BLaER1 treated with 17β-estradiol and CSF1 and Interleukin-3, amounts not matched to agents 10 nM and 100 nM (cell line): Measurements from ENCODE around the gene CFAP57.
"Not testable (repeated sequence)": the region's sequence is repeated elsewhere in the genome, so short reads cannot be mapped to it uniquely, and the experiment has no call there.

ENCODE experiments used
- H3K27ac ChIP-seq, 11 experiments: shearing (Covaris generic); formaldehyde crosslinking; 2 replicates each; pipeline ENCODE4 v1.8.1; 2022
- H3K27me3 ChIP-seq, 11 experiments: shearing (Covaris generic); formaldehyde crosslinking; 2 replicates each; pipeline ENCODE4 v1.8.1; 2022
- H3K36me3 ChIP-seq, 11 experiments: shearing (Covaris generic); formaldehyde crosslinking; 2 replicates each; pipeline ENCODE4 v1.8.1; 2022
- H3K4me1 ChIP-seq, 10 experiments: shearing (Covaris generic); formaldehyde crosslinking; 2 replicates each; pipeline ENCODE4 v1.8.1; 2022
- H3K4me2 ChIP-seq, 11 experiments: shearing (Covaris generic); formaldehyde crosslinking; 2 replicates each; pipeline ENCODE4 v1.8.1; 2022
- H3K4me3 ChIP-seq, 10 experiments: shearing (Covaris generic); formaldehyde crosslinking; 2 replicates each; pipeline ENCODE4 v1.8.1; 2022
- H3K9ac ChIP-seq, 11 experiments: shearing (Covaris generic); formaldehyde crosslinking; 2 replicates each; pipeline ENCODE4 v1.8.1; 2022
- H3K9me3 ChIP-seq, 11 experiments: shearing (Covaris generic); formaldehyde crosslinking; replicated peaks in 1 of 11; 2 replicates each; pipeline ENCODE4 v1.8.1; 2022
- H4K20me1 ChIP-seq, 11 experiments: shearing (Covaris generic); formaldehyde crosslinking; 2 replicates each; pipeline ENCODE4 v1.8.1; 2022
- Cebpa-rat ChIP-seq, 11 experiments: shearing (Covaris generic); IDR thresholded peaks; 2 replicates each; pipeline ENCODE4 v1.8.1; 2022

CFAP57 gene

GRCh38 chr1:43171876-43172526 lies at the start of gene CFAP57, which contains the start of gene EBNA1BP2:
CFAP57 (plus strand) TSS chr1:43172330; CDS start chr1:43172754, 424 bp downstream.
EBNA1BP2 (minus strand) TSS chr1:43172290; CDS start chr1:43172118, 172 bp downstream.
- H3K27me3 ChIP-seq: no peaks in the 10 kb centered on the region
- no peaks in the 10 kb centered on the region for H3K9me3 ChIP-seq
- H3K4me1 ChIP-seq: peaks cover 16 to 24% (median 21%) of the 10 kb centered on the region in 10 experiments
- peaks cover 0 to 46% (median 18%) of the 10 kb centered on the region in 11 experiments; a peak in 10 of 22 replicates for H4K20me1 ChIP-seq
- H3K4me2 ChIP-seq: peak within 1 kb of the TSS; percentile 83 to 99 (median 94)
- H3K4me3 ChIP-seq: peak within 1 kb of the TSS; percentile 75 to 95 (median 87)
- peak within 1 kb of the TSS; percentile 39 to 89 (median 82); a peak in 21 of 22 replicates for H3K27ac ChIP-seq
- no peak for TF ChIP-seq Cebpa-rat (IDR thresholded peaks at IDR 0.05)
- peak within 1 kb of the TSS; percentile 81 to 89 (median 84) for H3K9ac ChIP-seq
- peaks cover 34 to 42% (median 39%) of the 10 kb centered on the region in 11 experiments for H3K36me3 ChIP-seq

- Histone ChIP-seq H3K4me2 (no peak overlapping the region), H4K20me1 (no peaks in the 10 kb centered on the region), H3K36me3 (no peaks in the 10 kb centered on the region), H3K9ac (no peak overlapping the region), H3K27ac (no peak overlapping the region), H3K27me3 (no peaks in the 10 kb centered on the region), H3K4me3 (no peak overlapping the region), H3K4me1 (no peaks in the 10 kb centered on the region), H3K9me3 (peaks cover 0 to 7% (median 0%) of the 10 kb centered on the region in 11 experiments; a peak in 1 of 22 replicates)
- no peak for TF ChIP-seq Cebpa-rat (IDR thresholded peaks at IDR 0.05)
Observed at GRCh38 chr1:43123031-43123430, 49.1 kb upstream of the CFAP57 start.

GRCh38 chr1:43128816-43129215 lies 43.3 kb upstream of the CFAP57 start:
- Histone ChIP-seq H3K27me3 (no peaks in the 10 kb centered on the region), H3K4me2 (no peak overlapping the region), H3K36me3 (no peaks in the 10 kb centered on the region), H3K9me3 (peaks cover 0 to 7% (median 0%) of the 10 kb centered on the region in 11 experiments; a peak in 1 of 22 replicates), H3K27ac (no peak overlapping the region), H3K9ac (no peak overlapping the region), H3K4me3 (no peak overlapping the region), H4K20me1 (no peaks in the 10 kb centered on the region), H3K4me1 (no peaks in the 10 kb centered on the region)
- TF ChIP-seq Cebpa-rat (IDR thresholded peaks at IDR 0.05): no peak

GRCh38 chr1:43129426-43129825 lies 42.7 kb upstream of the CFAP57 start:
- no peak overlapping the region for H3K9ac ChIP-seq
- H3K9me3 ChIP-seq: peaks cover 0 to 7% (median 0%) of the 10 kb centered on the region in 11 experiments; a peak in 1 of 22 replicates
- H3K4me3 ChIP-seq: no peak overlapping the region
- TF ChIP-seq Cebpa-rat (IDR thresholded peaks at IDR 0.05): no peak
- no peaks in the 10 kb centered on the region for H3K27me3 ChIP-seq
- H3K4me2 ChIP-seq: no peak overlapping the region
- no peaks in the 10 kb centered on the region for H3K4me1 ChIP-seq
- H4K20me1 ChIP-seq: no peaks in the 10 kb centered on the region
- no peaks in the 10 kb centered on the region for H3K36me3 ChIP-seq
- no peak overlapping the region for H3K27ac ChIP-seq

- H3K36me3 ChIP-seq: no peaks in the 10 kb centered on the region
- H3K27me3 ChIP-seq: no peaks in the 10 kb centered on the region
- peaks cover 0 to 4% (median 0%) of the 10 kb centered on the region in 10 experiments; a peak in 2 of 20 replicates for H3K4me1 ChIP-seq
- TF ChIP-seq Cebpa-rat (IDR thresholded peaks at IDR 0.05): no peak
- no peak overlapping the region for H3K9ac ChIP-seq
- no peak overlapping the region for H3K4me3 ChIP-seq
- no peak overlapping the region for H3K4me2 ChIP-seq
- no peak overlapping the region for H3K27ac ChIP-seq
- no peaks in the 10 kb centered on the region for H4K20me1 ChIP-seq
- H3K9me3 ChIP-seq: peaks cover 0 to 5% (median 0%) of the 10 kb centered on the region in 11 experiments; a peak in 2 of 22 replicates
Observed at GRCh38 chr1:43134068-43134467, 38.1 kb upstream of the CFAP57 start.

GRCh38 chr1:43134640-43135039 lies 37.5 kb upstream of the CFAP57 start:
- Histone ChIP-seq H4K20me1 (no peaks in the 10 kb centered on the region), H3K9ac (no peak overlapping the region), H3K36me3 (no peaks in the 10 kb centered on the region), H3K4me3 (no peak overlapping the region), H3K4me2 (no peak overlapping the region), H3K4me1 (peaks cover 0 to 4% (median 0%) of the 10 kb centered on the region in 10 experiments; a peak in 2 of 20 replicates), H3K27me3 (no peaks in the 10 kb centered on the region), H3K9me3 (peaks cover 0 to 6% (median 3%) of the 10 kb centered on the region in 11 experiments; a peak in 7 of 22 replicates), H3K27ac (no peak overlapping the region)
- no peak for TF ChIP-seq Cebpa-rat (IDR thresholded peaks at IDR 0.05)

- Histone ChIP-seq H3K9me3 (peaks cover 0 to 16% (median 5%) of the 10 kb centered on the region in 11 experiments; a peak in 9 of 22 replicates), H4K20me1 (no peaks in the 10 kb centered on the region), H3K36me3 (no peaks in the 10 kb centered on the region), H3K4me3 (no peak overlapping the region), H3K4me2 (peak overlapping the region in 1 of 11 experiments; percentile 27; a peak in 2 of 22 replicates), H3K27ac (no peak overlapping the region), H3K27me3 (no peaks in the 10 kb centered on the region), H3K9ac (no peak overlapping the region), H3K4me1 (peaks cover 0 to 4% (median 0%) of the 10 kb centered on the region in 10 experiments; a peak in 2 of 20 replicates)
- TF ChIP-seq Cebpa-rat (IDR thresholded peaks at IDR 0.05): peak in 10 of 11 experiments; percentile 27 to 92 (median 68); a peak in 13 of 22 replicates
Observed at GRCh38 chr1:43135857-43136781, 36.0 kb upstream of the CFAP57 start.

GRCh38 chr1:43137445-43138052 lies 34.6 kb upstream of the CFAP57 start:
- no peak overlapping the region for H3K4me3 ChIP-seq
- H3K36me3 ChIP-seq: no peaks in the 10 kb centered on the region
- H3K27me3 ChIP-seq: no peaks in the 10 kb centered on the region
- peaks cover 0 to 4% (median 0%) of the 10 kb centered on the region in 10 experiments; a peak in 2 of 20 replicates for H3K4me1 ChIP-seq
- TF ChIP-seq Cebpa-rat (IDR thresholded peaks at IDR 0.05): no peak
- no peak overlapping the region for H3K4me2 ChIP-seq
- peaks cover 0 to 16% (median 5%) of the 10 kb centered on the region in 11 experiments; a peak in 9 of 22 replicates for H3K9me3 ChIP-seq
- no peak overlapping the region for H3K9ac ChIP-seq
- no peak overlapping the region for H3K27ac ChIP-seq
- H4K20me1 ChIP-seq: no peaks in the 10 kb centered on the region

- not testable (repeated sequence) for H3K27ac ChIP-seq, H3K4me1 ChIP-seq, H3K27me3 ChIP-seq, H4K20me1 ChIP-seq, H3K4me3 ChIP-seq, H3K9ac ChIP-seq, H3K4me2 ChIP-seq, H3K36me3 ChIP-seq
- H3K9me3 ChIP-seq: peaks cover 0 to 16% (median 5%) of the 10 kb centered on the region in 11 experiments; a peak in 9 of 22 replicates
Observed at GRCh38 chr1:43139295-43139694, 32.8 kb upstream of the CFAP57 start.
